Adrenal gland (tissue), 12 donors: ENCODE data around the gene KDM4C. TPM values are rescaled to one million over a fixed set of nuclear protein-coding genes. Genes with fewer than 3 reads are reported as not detected.

Experiments
- DNase-seq, 7 donors: peaks; one replicate each; pipeline ENCODE4 v3.0.0-alpha.2; 2019 to 2020
- H3K27ac ChIP-seq, 5 donors: fragments of 200-600 bp; sonication (generic) in 4 of 5; 1 replicate in 3 of 5; 2 replicates in 2 of 5; pipeline versions ENCODE4 v1.5.1 to v1.8.0; 2016 to 2020; ENCODE audit warnings: mild to moderate bottlenecking in 1 of 5
- H3K27me3 ChIP-seq: fragments of 200-600 bp; 2 replicates; pipeline ENCODE4 v1.8.0; 2021
- H3K36me3 ChIP-seq, 2 donors: fragments of 200-600 bp; replicated peaks in 1 of 2; 1 replicate in 1 of 2; 2 replicates in 1 of 2; pipeline versions ENCODE4 v1.5.1 to v1.8.0; 2018 to 2022
- H3K4me1 ChIP-seq, 2 donors: fragments of 200-600 bp; replicated peaks in 1 of 2; 1 replicate in 1 of 2; 2 replicates in 1 of 2; pipeline versions ENCODE4 v1.5.1 to v1.8.0; 2018 to 2021
- H3K4me3 ChIP-seq, 4 donors: fragments of 200-600 bp; sonication (generic) in 3 of 4; one replicate each; pipeline ENCODE4 v1.5.1; 2016 to 2018
- H3K9me3 ChIP-seq, 3 donors: fragments of 200-600 bp; sonication (generic) in 1 of 3; replicated peaks in 1 of 3; 1 replicate in 2 of 3; 2 replicates in 1 of 3; pipeline versions ENCODE4 v1.5.1 to v1.8.0; 2016 to 2021
- CTCF ChIP-seq, 6 experiments: fragments of 450-650 bp in 4 of 6; fragments of 200-600 bp in 2 of 6; sonication (generic) in 1 of 6; IDR thresholded peaks; 1 replicate in 5 of 6; 2 replicates in 1 of 6; pipeline versions ENCODE4 v1.5.1 to v1.8.0; 2016 to 2021; ENCODE audit warnings: antibody characterized with exemption in 6 of 6, mild to moderate bottlenecking in 2 of 6, moderate library complexity in 1 of 6
- POLR2A ChIP-seq, 2 donors: fragments of 450-650 bp; IDR thresholded peaks; one replicate each; pipeline ENCODE4 v1.6.1; 2017; ENCODE audit warnings: antibody characterized with exemption in 2 of 2, mild to moderate bottlenecking in 2 of 2, moderate library complexity in 1 of 2
- WGBS, 4 donors: extraction: QIAGEN DNeasy Blood & Tissue Kit in 2 of 4; methylation state at CpG; one replicate each; pipeline versions ENCODE4 v1.1.5 to v1.1.7; 2013 to 2017; 5-methylcytosine and 5-hydroxymethylcytosine counted together
- intact Hi-C, 2 donors: fragments of 100-400 bp; cut with DNase I; formaldehyde crosslinking; loops; one replicate each; pipeline versions ENCODE4 v1.14.1 to v1.15.0; 2022 to 2023
- polyA plus RNA-seq, 3 donors: library from polyadenylated mRNA; stranded (reverse); fragments of 200-250 nt in 2 of 3; fragments of 350-450 nt in 1 of 3; fragmentation: Illumina TruSeq in 1 of 3; extraction: RNeasy Lipid Tissue Mini Kit (QIAGEN cat#74804) in 1 of 3; gene quantifications; one replicate each; pipeline ENCODE4 v1.2.3, GENCODE V29; 2013 to 2014
- total RNA-seq, 9 donors: library from RNA; depleted of rRNA in 4 of 9; stranded (reverse); fragments of >200 nt in 4 of 9; fragments of 120-200 nt in 1 of 9; fragmentation: NEBNext Ultra II Directional in 1 of 9; extraction: Animal tissue kit (Norgen Biotek cat#: 25700) in 1 of 9; gene quantifications; one replicate each; pipeline versions ENCODE4 v1.1.0 to v1.2.4, GENCODE V29; 2013 to 2023
- donor health status: healthy with polysubstance abuse.
- donor health status: Bipolar disorder and iron deficiency.
- donor health status: DM: yes; HTN: yes; CAD: no.
- donor health status: DM: no; HTN: no; CAD: no.
- donor health status: DM: no; HTN: no; CAD: no.
- donor health status: DM: yes; HTN: yes; CAD: no.

The KDM4C gene
- total and polyA plus RNA-seq, 12 donors = 7.9 to 33.4 (median 23.3) TPM

DNA sequence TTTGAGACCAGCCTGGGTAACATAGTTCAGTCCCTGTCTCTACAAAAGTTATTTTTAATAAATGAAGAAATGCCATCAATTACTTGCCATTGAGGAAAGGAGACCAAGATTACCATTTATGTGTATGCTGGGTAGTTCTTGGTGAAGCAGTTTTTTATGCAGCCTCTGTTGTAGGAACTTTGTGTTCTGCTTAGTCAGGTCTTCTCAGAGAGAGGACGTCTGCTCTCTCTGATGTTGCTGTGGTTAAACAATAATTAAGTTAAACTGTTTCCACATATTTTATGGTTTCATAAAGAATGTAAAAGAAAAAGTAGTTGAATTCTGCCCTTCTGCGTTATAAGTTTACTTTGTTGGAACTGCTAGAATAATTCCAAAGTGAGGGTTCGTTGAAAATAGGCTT, 210.5 kb downstream of the KDM4C start:
- Histone ChIP-seq H3K27me3 (no peaks in the 10 kb centered on the region), H3K4me3 (no peak overlapping the region), H3K36me3 (no peaks in the 10 kb centered on the region), H3K9me3 (no peaks in the 10 kb centered on the region), H3K27ac (no peak overlapping the region), H3K4me1 (no peaks in the 10 kb centered on the region)
- TF ChIP-seq POLR2A (IDR thresholded peaks at IDR 0.05) = no peak
- no peak for TF ChIP-seq CTCF (IDR thresholded peaks at IDR 0.05)
- intact Hi-C loops = no loop called here
- DNase-seq = no peak
- 49 to 72% (median 68%) methylated on average over 3 of the region's 3 CpGs for WGBS, 4 donors

DNA sequence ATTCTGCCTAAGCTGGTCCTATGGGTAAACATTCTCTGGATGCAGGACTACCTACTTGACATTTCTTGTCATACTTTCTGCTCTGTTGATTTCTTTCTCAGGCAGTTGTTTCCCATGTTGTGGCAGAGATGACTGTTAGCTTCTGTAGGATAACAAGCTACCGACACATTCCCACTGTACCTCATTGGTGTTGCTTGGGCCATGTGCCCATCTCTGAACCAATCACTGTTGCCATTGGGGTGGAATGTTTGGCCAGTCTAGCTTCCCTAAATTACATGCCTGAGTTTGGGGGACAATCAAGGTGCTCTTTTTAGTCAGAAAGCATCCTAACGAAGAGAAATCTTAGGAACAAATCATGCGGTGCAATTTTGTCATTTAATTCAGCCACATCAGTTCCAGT, 212.0 kb downstream of the KDM4C start:
- Histone ChIP-seq H3K4me3 (no peak overlapping the region), H3K27me3 (no peaks in the 10 kb centered on the region), H3K36me3 (no peaks in the 10 kb centered on the region), H3K4me1 (no peaks in the 10 kb centered on the region), H3K9me3 (no peaks in the 10 kb centered on the region), H3K27ac (no peak overlapping the region)
- TF ChIP-seq CTCF (IDR thresholded peaks at IDR 0.05) = no peak
- no peak for TF ChIP-seq POLR2A (IDR thresholded peaks at IDR 0.05)
- no peak for DNase-seq
- intact Hi-C loops = no loop called here
- WGBS, 4 donors = 95 to 100% (median 98%) methylated on average over 3 of the region's 3 CpGs

- H3K27ac ChIP-seq = no peak overlapping the region
- no peak overlapping the region for H3K4me3 ChIP-seq
- no peaks in the 10 kb centered on the region for H3K36me3 ChIP-seq
- DNase-seq = no peak
- intact Hi-C loops = no loop called here
- no peaks in the 10 kb centered on the region for H3K4me1 ChIP-seq
- TF ChIP-seq POLR2A (IDR thresholded peaks at IDR 0.05) (no peak), CTCF (IDR thresholded peaks at IDR 0.05) (no peak)
- no peaks in the 10 kb centered on the region for H3K9me3 ChIP-seq
- no peaks in the 10 kb centered on the region for H3K27me3 ChIP-seq
- WGBS, 4 donors = 79 to 95% (median 83%) methylated on average over 2 of the region's 2 CpGs
These were observed 215.3 kb downstream of the KDM4C start for GRCh38 chr9:6973089-6973488.

DNA sequence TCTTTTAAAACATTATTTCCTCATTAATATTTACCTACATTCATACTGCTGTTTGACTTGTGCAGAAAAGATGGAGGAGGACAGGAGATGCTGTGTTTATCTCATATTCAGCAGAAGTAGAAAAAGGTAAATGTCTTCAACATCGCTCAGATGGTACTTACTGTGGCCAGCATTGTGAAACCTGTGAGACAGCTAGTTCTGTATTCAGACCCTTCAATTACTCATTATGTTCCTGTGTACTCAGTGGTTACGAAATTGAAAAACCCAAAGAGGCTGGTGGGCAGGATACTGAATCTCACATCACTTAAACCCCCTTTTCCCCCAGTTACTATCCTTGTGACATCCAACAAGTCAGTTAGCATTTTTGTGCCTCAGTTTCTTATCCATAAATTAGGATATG, 216.0 kb downstream of the KDM4C start:
- no peak for TF ChIP-seq CTCF (IDR thresholded peaks at IDR 0.05)
- TF ChIP-seq POLR2A (IDR thresholded peaks at IDR 0.05) = no peak
- no peaks in the 10 kb centered on the region for H3K9me3 ChIP-seq
- WGBS, 4 donors = 80 to 90% (median 87%) methylated on average over 2 of the region's 2 CpGs
- no peaks in the 10 kb centered on the region for H3K36me3 ChIP-seq
- no peak overlapping the region for H3K4me3 ChIP-seq
- no peak for DNase-seq
- intact Hi-C loops = no loop called here
- no peaks in the 10 kb centered on the region for H3K27me3 ChIP-seq
- no peaks in the 10 kb centered on the region for H3K4me1 ChIP-seq
- no peak overlapping the region for H3K27ac ChIP-seq
